Spinal cord (tissue), 10 donors: ENCODE measurements around the gene MYH11. TPM values are rescaled to one million over a fixed set of nuclear protein-coding genes. Genes with fewer than 3 reads are reported as not detected.
"Not testable (repeated sequence)": the region's sequence is repeated elsewhere in the genome, so short reads cannot be mapped to it uniquely, and the experiment has no call there.

ENCODE experiments used
- DNase-seq, 6 donors: peaks; one replicate each; pipeline versions ENCODE4 v3.0.0 to v3.0.0-alpha.2; 2013 to 2015; ENCODE audit warnings: low spot score in 6 of 6, low read depth in 4 of 6
- H3K27ac ChIP-seq: one replicate; pipeline ENCODE4 v1.5.1; 2013; ENCODE audit warnings: low read depth, low read length, control low read depth
- H3K27me3 ChIP-seq: one replicate; pipeline ENCODE4 v1.6.1; 2013; ENCODE audit warnings: low read length; ENCODE audit not compliant: control insufficient read depth, insufficient read depth
- H3K36me3 ChIP-seq: one replicate; pipeline ENCODE4 v1.6.1; 2013; ENCODE audit warnings: low read length; ENCODE audit not compliant: control insufficient read depth, insufficient read depth
- H3K4me1 ChIP-seq: one replicate; pipeline ENCODE4 v1.6.1; 2013; ENCODE audit warnings: low read length; ENCODE audit not compliant: control insufficient read depth, insufficient read depth
- H3K4me3 ChIP-seq: one replicate; pipeline ENCODE4 v1.5.1; 2013; ENCODE audit warnings: low read depth, low read length, control low read depth
- H3K9me3 ChIP-seq: one replicate; pipeline ENCODE4 v1.6.1; 2013; ENCODE audit warnings: low read length; ENCODE audit not compliant: control insufficient read depth, insufficient read depth
- WGBS: methylation state at CpG from one replicate; pipeline ENCODE4 v1.1.5; 2013; ENCODE audit warnings: missing lambda C conversion rate; ENCODE audit not compliant: insufficient coverage; 5-methylcytosine and 5-hydroxymethylcytosine counted together
- polyA plus RNA-seq, 2 donors: library from polyadenylated mRNA; unstranded; fragments of 120-200 nt; gene quantifications; one replicate each; pipeline ENCODE4 v1.2.1, GENCODE V29; 2013; ENCODE audit not compliant: insufficient read length in 2 of 2
- total RNA-seq, 2 donors: library from RNA; depleted of rRNA in 1 of 2; stranded (reverse); fragments of 120-200 nt in 1 of 2; fragments of >200 nt in 1 of 2; gene quantifications; one replicate each; pipeline versions ENCODE4 v1.2.3 to v1.2.4, GENCODE V29; 2013 to 2014
- donor health status: healthy.

MYH11 gene
- total and polyA plus RNA-seq, 4 donors: 0.93 to 10.6 (median 3.5) TPM

- not testable (repeated sequence) for H3K9me3 ChIP-seq, H3K4me3 ChIP-seq, H3K27ac ChIP-seq, H3K4me1 ChIP-seq, H3K27me3 ChIP-seq, DNase-seq, H3K36me3 ChIP-seq
- WGBS: no CpG with 5 or more reads among the region's 6 CpGs
Measured at GRCh38 chr16:15850555-15850954, 6.3 kb downstream of the MYH11 start.

- Histone ChIP-seq H3K9me3 (no peaks in the 10 kb centered on the region), H3K27me3 (no peaks in the 10 kb centered on the region), H3K4me3 (no peak overlapping the region), H3K4me1 (no peaks in the 10 kb centered on the region), H3K27ac (no peak overlapping the region), H3K36me3 (no peaks in the 10 kb centered on the region)
- 88% methylated on average over 12 of the region's 12 CpGs for WGBS
- no peak for DNase-seq
Measured at GRCh38 chr16:15849209-15849981, 7.4 kb downstream of the MYH11 start.

- Histone ChIP-seq H3K4me1 (no peaks in the 10 kb centered on the region), H3K27ac (no peak overlapping the region)
- 90% methylated on average over 5 of the region's 9 CpGs for WGBS
Measured at GRCh38 chr16:15847611-15848175, 9.1 kb downstream of the MYH11 start.

GRCh38 chr16:15846510-15846909 is 10.3 kb downstream of the MYH11 start:
- H3K4me3 ChIP-seq: no peak overlapping the region
- no peaks in the 10 kb centered on the region for H3K4me1 ChIP-seq
- H3K36me3 ChIP-seq: no peaks in the 10 kb centered on the region
- WGBS: 92% methylated on average over 4 of the region's 4 CpGs
- H3K27ac ChIP-seq: no peak overlapping the region
- DNase-seq: no peak
- H3K9me3 ChIP-seq: no peaks in the 10 kb centered on the region
- H3K27me3 ChIP-seq: no peaks in the 10 kb centered on the region

More at GRCh38 chr16:15847611-15848175, 9.1 kb downstream of the MYH11 start:
- no peaks in the 10 kb centered on the region for H3K36me3 ChIP-seq
- H3K9me3 ChIP-seq: no peaks in the 10 kb centered on the region
- no peaks in the 10 kb centered on the region for H3K27me3 ChIP-seq
- no peak overlapping the region for H3K4me3 ChIP-seq
- no peak for DNase-seq

GRCh38 chr16:15843635-15844279 is 13.1 kb downstream of the MYH11 start:
- H3K4me3 ChIP-seq: no peak overlapping the region
- H3K4me1 ChIP-seq: no peaks in the 10 kb centered on the region
- no peaks in the 10 kb centered on the region for H3K36me3 ChIP-seq
- H3K27ac ChIP-seq: no peak overlapping the region
- H3K9me3 ChIP-seq: no peaks in the 10 kb centered on the region
- no peaks in the 10 kb centered on the region for H3K27me3 ChIP-seq
- no peak for DNase-seq
- 84% methylated on average over 3 of the region's 10 CpGs for WGBS

- not testable (repeated sequence) for H3K4me3 ChIP-seq, H3K27me3 ChIP-seq, H3K9me3 ChIP-seq, DNase-seq, H3K4me1 ChIP-seq, H3K27ac ChIP-seq, H3K36me3 ChIP-seq
- WGBS: no CpG with 5 or more reads among the region's 8 CpGs
Measured at GRCh38 chr16:15839204-15839603, 17.6 kb downstream of the MYH11 start.

- H3K4me1 ChIP-seq: no peaks in the 10 kb centered on the region
- WGBS: 90% methylated on average over 6 of the region's 11 CpGs
- no peak overlapping the region for H3K27ac ChIP-seq
- no peak overlapping the region for H3K4me3 ChIP-seq
- no peak for DNase-seq
- no peaks in the 10 kb centered on the region for H3K36me3 ChIP-seq
- no peaks in the 10 kb centered on the region for H3K27me3 ChIP-seq
- H3K9me3 ChIP-seq: no peaks in the 10 kb centered on the region
Measured at GRCh38 chr16:15837761-15838160, 19.1 kb downstream of the MYH11 start.

- WGBS: 94% methylated on average over 5 of the region's 10 CpGs
- H3K9me3 ChIP-seq: no peaks in the 10 kb centered on the region
- H3K4me3 ChIP-seq: no peak overlapping the region
- no peak overlapping the region for H3K27ac ChIP-seq
- DNase-seq: no peak
- no peaks in the 10 kb centered on the region for H3K36me3 ChIP-seq
- no peaks in the 10 kb centered on the region for H3K27me3 ChIP-seq
- no peaks in the 10 kb centered on the region for H3K4me1 ChIP-seq
Measured at GRCh38 chr16:15836965-15837611, 19.7 kb downstream of the MYH11 start.

- Histone ChIP-seq H3K4me3 (no peak overlapping the region), H3K27me3 (no peaks in the 10 kb centered on the region), H3K9me3 (no peaks in the 10 kb centered on the region), H3K36me3 (no peaks in the 10 kb centered on the region), H3K4me1 (no peaks in the 10 kb centered on the region), H3K27ac (no peak overlapping the region)
- 74% methylated on average over 2 of the region's 6 CpGs for WGBS
- DNase-seq: no peak
Measured at GRCh38 chr16:15836074-15836473, 20.8 kb downstream of the MYH11 start.
